K562 (cell line): Measurements from ENCODE around the gene ETV3. TPM values are rescaled to one million over a fixed set of nuclear protein-coding genes. Genes with fewer than 3 reads are reported as not detected.

Experiments
- CBFA2T3 ChIP-seq: fragments of 450-650 bp; IDR thresholded peaks from 2 replicates; pipeline ENCODE4 v1.6.1; 2017
- CREM ChIP-seq: IDR thresholded peaks from 2 replicates; pipeline ENCODE4 v1.6.1; 2014; ENCODE audit warnings: antibody characterized with exemption, low read depth
- CTCFL ChIP-seq: IDR thresholded peaks from 2 replicates; pipeline ENCODE4 v1.6.1; 2011; ENCODE audit warnings: borderline replicate concordance, low read depth, mild to moderate bottlenecking, moderate library complexity, low read length; ENCODE audit not compliant: insufficient read depth, poor library complexity, severe bottlenecking
- DACH1 ChIP-seq: fragments of 450-650 bp; IDR thresholded peaks from 2 replicates; pipeline ENCODE4 v1.6.1; 2018; ENCODE audit not compliant: partially characterized antibody
- GABPB1 ChIP-seq: sonication (generic); formaldehyde crosslinking; IDR thresholded peaks from 2 replicates; pipeline ENCODE4 v1.8.0; 2022; ENCODE audit warnings: mild to moderate bottlenecking, missing genetic modification reagents
- HIVEP1 ChIP-seq: fragments of 250-450 bp; sonication (Bioruptor Pico); IDR thresholded peaks from 2 replicates; pipeline ENCODE4 v1.4.0; 2020; ENCODE audit warnings: mild to moderate bottlenecking
- HSF4 ChIP-seq: fragments of 250-450 bp; sonication (Bioruptor Pico); IDR thresholded peaks from 2 replicates; pipeline ENCODE4 v2.1.2; 2022; ENCODE audit warnings: mild to moderate bottlenecking, moderate library complexity, borderline replicate concordance
- KAT8 ChIP-seq: fragments of 450-650 bp; IDR thresholded peaks from 2 replicates; pipeline ENCODE4 v1.6.1; 2016; ENCODE audit warnings: low read depth, mild to moderate bottlenecking
- L3MBTL2 ChIP-seq: fragments of 450-650 bp; IDR thresholded peaks from 2 replicates; pipeline ENCODE4 v1.6.1; 2016; ENCODE audit warnings: mild to moderate bottlenecking, moderate library complexity
- MCM7 ChIP-seq, 2 experiments: fragments of 450-650 bp; IDR thresholded peaks; 2 replicates each; pipeline ENCODE4 v1.6.1; 2016 to 2018
- SMAD4 ChIP-seq: fragments of 250-450 bp; sonication (Bioruptor Pico); conservative IDR thresholded peaks from 2 replicates; pipeline ENCODE4 v1.8.0; 2021; ENCODE audit warnings: inconsistent platforms, mild to moderate bottlenecking, moderate library complexity
- USF1 ChIP-seq: sonication (generic); formaldehyde crosslinking; IDR thresholded peaks from 2 replicates; pipeline ENCODE4 v1.9.0; 2022; ENCODE audit warnings: mild to moderate bottlenecking, missing genetic modification reagents
- WHSC1 ChIP-seq: IDR thresholded peaks from one replicate; pipeline ENCODE4 v1.6.1; 2012; ENCODE audit warnings: low read length, control low read depth, inconsistent platforms
- ZHX1 ChIP-seq: fragments of 150-350 bp; conservative IDR thresholded peaks from 2 replicates; pipeline ENCODE4 v1.6.1; 2014; ENCODE audit warnings: low read length
- ZMIZ1 ChIP-seq, 2 experiments: fragments of 150-350 bp in 1 of 2; IDR thresholded peaks; 2 replicates each; pipeline ENCODE4 v1.6.1; 2012 to 2016; ENCODE audit warnings: low read depth in 2 of 2, low read length in 2 of 2, mild to moderate bottlenecking in 1 of 2, moderate library complexity in 1 of 2
- ZNF232 ChIP-seq: sonication (generic); formaldehyde crosslinking; IDR thresholded peaks from 2 replicates; pipeline ENCODE4 v1.8.0; 2022; ENCODE audit warnings: mild to moderate bottlenecking, missing genetic modification reagents
- ZNF274 ChIP-seq: IDR thresholded peaks from 2 replicates; pipeline ENCODE4 v1.6.1; 2011; ENCODE audit warnings: low read depth, mild to moderate bottlenecking, low read length, moderate library complexity, borderline replicate concordance
- polyA plus RNA-seq, 8 experiments: library from polyadenylated mRNA; depleted of rRNA in 4 of 8; stranded (reverse) in 5 of 8; unstranded in 3 of 8; fragments of >200 nt; fragmentation: Nextera tagmentation in 2 of 8; fragmentation: Illumina TruSeq in 1 of 8; extraction: Ambion mirVana in 2 of 8; extraction: Trizol in 1 of 8; gene quantifications; 2 replicates each; pipeline versions ENCODE4 v1.2.1 to v1.2.3, GENCODE V29; 2011 to 2014; ENCODE audit warnings: inconsistent platforms in 1 of 8, missing spikeins in 1 of 8
- total RNA-seq, 7 experiments: library from RNA; depleted of rRNA in 6 of 7; stranded (reverse); fragments of >200 nt in 6 of 7; fragmentation: Illumina TruSeq in 2 of 7; extraction: Trizol in 2 of 7; gene quantifications; 2 replicates each; pipeline versions ENCODE4 v1.2.1 to v1.2.3, GENCODE V29; 2011 to 2021; ENCODE audit warnings: low replicate concordance in 1 of 7
- TF ChIP-seq, protein P1 (sequence below): fragments of 250-450 bp; sonication (Bioruptor Pico); IDR thresholded peaks from 2 replicates; pipeline ENCODE4 v1.8.0; 2021; ENCODE audit warnings: moderate library complexity, mild to moderate bottlenecking, inconsistent platforms

ETV3 gene
- total and polyA plus RNA-seq, 9 of the 15 experiments (the other 6 are each of a cell fraction or from before 2014, with no cell fraction given), result 3.1 to 16.0 (median 9.0) TPM

DNA sequence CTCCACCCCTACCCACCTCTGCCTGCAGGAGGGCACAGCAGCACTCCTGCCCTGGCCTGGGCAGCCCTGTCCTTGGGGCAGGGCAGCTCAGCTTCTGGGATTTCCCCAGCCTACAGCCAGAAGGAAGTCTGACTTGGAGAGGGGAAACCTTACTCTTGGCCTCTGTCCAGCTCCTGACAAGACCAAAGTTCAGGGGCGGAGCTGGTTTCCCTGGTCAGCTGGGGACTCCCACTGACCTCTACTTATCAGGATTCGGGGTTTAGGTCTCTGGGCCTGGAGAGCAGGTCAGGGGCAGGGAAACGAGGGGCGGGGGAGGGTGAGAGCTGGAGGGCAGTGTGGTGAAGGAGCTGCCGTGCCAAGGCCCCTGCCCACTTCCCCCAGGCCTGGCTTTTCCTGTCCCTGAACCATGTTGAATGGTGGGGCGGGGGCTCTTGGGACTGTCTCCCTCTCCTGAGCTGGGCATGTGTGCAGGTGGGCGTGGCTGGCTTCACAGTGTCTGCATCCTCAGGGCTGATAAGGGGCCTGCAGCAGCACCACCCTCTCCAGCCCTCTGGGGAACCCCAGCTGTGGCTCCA lies 16.8 kb upstream of the ETV3 start (continued):
- TF ChIP-seq, protein P1, sequence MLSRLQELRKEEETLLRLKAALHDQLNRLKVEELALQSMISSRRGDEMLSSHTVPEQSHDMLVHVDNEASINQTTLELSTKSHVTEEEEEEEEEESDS, result no peak
- TF ChIP-seq USF1 (CRISPR knock-in tag), result peak; percentile 33; the same call in 1 of the 2 replicates
- peak; percentile 39; the same call in 1 of the 2 replicates for TF ChIP-seq CBFA2T3
- 0 out of 2 replicates have a peak, but pooled peaks have one; percentile 31 for TF ChIP-seq GABPB1
- no peak for TF ChIP-seq ZNF232 (CRISPR knock-in tag)
- peak; percentile 37; the same call in 1 of the 2 replicates for TF ChIP-seq SMAD4
- peak; percentile 20; the same call in 1 of the 2 replicates for TF ChIP-seq CREM
- no peak for TF ChIP-seq WHSC1
- no peak for TF ChIP-seq ZNF274
- peak; percentile 72 for TF ChIP-seq DACH1
- no peak for TF ChIP-seq HIVEP1 (CRISPR knock-in tag)
- TF ChIP-seq L3MBTL2, result peak; percentile 55
- no peak for TF ChIP-seq ZHX1
- TF ChIP-seq CTCFL, result no peak
- no peak for TF ChIP-seq ZMIZ1 (IDR thresholded peaks at IDR 0.05; ENCODE audit: low read depth in 2 of 2, low read length in 2 of 2)
- TF ChIP-seq KAT8, result no peak
- no peak for TF ChIP-seq HSF4 (CRISPR knock-in tag)
- TF ChIP-seq MCM7 (IDR thresholded peaks at IDR 0.05), result no peak
